ENCODE results near the gene TMEM109.

TMEM109 gene

DNA sequence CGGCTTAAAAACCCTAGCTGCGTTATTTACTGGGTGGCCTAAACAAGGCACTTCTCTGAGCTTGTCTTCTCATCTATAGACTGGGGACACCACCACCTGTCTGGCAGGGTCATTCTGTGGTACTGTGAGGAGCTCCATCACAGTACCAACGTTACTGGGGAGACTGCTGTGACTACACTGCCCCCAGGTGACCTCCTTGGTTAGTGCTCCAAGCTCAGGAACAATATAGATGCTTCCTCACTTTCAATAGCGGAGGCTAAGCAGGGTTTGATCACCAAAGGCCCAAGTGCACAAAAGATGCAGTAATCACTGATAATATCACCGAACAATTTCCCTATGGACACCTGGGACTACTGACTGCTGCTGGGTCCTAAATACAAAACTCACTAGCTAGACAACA is 26.4 kb upstream of the TMEM109 start:
- Histone ChIP-seq H3K4me1 (ENCODE audit: control insufficient read depth, low read depth, low read length) (no peaks in the 10 kb centered on the region), H3K27ac (ENCODE audit: low read length) (no peak overlapping the region), H3K4me3 (ENCODE audit: low read length) (no peak overlapping the region), H3K9ac (ENCODE audit: low read length) (no peak overlapping the region), H3K9me3 (ENCODE audit: control insufficient read depth, low read depth, low read length) (no peaks in the 10 kb centered on the region), H3K36me3 (ENCODE audit: control insufficient read depth, low read depth, low read length) (peaks cover 20% of the 10 kb centered on the region), H3K27me3 (ENCODE audit: control insufficient read depth, insufficient read depth, low read length) (no peaks in the 10 kb centered on the region)

DNA sequence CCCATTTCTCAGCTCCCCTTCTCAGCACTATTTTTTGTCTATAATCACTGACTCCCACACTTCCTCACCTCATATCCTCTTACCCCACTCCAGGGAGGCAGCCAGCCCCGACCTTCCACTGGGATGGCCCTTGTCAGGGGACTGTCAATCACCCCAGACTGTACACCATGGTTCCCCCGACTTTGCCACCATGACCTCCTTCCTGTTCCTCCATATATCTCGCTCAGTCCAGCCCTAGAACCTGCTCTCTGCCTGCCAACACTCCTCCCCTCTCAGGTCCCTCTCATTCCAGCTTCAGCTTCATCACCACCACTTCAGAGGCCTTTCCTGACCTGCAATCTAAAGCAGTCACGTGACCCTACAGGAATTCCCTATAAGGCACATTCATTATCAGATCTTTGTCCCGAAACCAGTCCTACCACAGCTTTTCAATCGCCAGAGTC is 24.1 kb upstream of the TMEM109 start:
- Histone ChIP-seq H3K9ac (ENCODE audit: low read length) (no peak overlapping the region), H3K4me1 (ENCODE audit: control insufficient read depth, low read depth, low read length) (no peaks in the 10 kb centered on the region), H3K9me3 (ENCODE audit: control insufficient read depth, low read depth, low read length) (no peaks in the 10 kb centered on the region), H3K36me3 (ENCODE audit: control insufficient read depth, low read depth, low read length) (peaks cover 41% of the 10 kb centered on the region), H3K4me3 (ENCODE audit: low read length) (no peak overlapping the region), H3K27ac (ENCODE audit: low read length) (no peak overlapping the region), H3K27me3 (ENCODE audit: control insufficient read depth, insufficient read depth, low read length) (no peaks in the 10 kb centered on the region)

DNA sequence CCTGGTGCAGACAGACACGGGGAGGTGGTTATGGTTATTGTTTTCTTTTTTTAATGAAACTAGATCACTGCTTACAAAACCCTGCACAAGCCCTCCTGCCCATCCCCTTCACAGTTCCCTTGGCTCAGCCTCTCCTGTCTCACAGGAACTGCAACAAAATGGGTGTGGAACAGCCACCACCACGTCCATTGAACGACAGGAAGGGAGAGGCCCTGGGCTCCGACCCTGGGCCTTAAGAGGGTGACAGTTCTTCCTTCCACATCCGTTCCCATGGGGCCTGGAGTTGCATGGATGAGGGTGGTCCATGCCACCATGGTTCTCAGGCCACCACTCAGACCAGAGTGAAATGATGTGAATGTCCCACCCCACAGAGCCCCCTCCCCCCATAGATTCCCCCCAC is 23.3 kb upstream of the TMEM109 start:
- H3K9ac ChIP-seq (ENCODE audit: low read length) = no peak overlapping the region
- H3K27ac ChIP-seq (ENCODE audit: low read length) = no peak overlapping the region
- H3K9me3 ChIP-seq (ENCODE audit: control insufficient read depth, low read depth, low read length) = no peaks in the 10 kb centered on the region
- no peaks in the 10 kb centered on the region for H3K27me3 ChIP-seq (ENCODE audit: control insufficient read depth, insufficient read depth, low read length)
- no peaks in the 10 kb centered on the region for H3K4me1 ChIP-seq (ENCODE audit: control insufficient read depth, low read depth, low read length)
- H3K4me3 ChIP-seq (ENCODE audit: low read length) = no peak overlapping the region
- peaks cover 49% of the 10 kb centered on the region for H3K36me3 ChIP-seq (ENCODE audit: control insufficient read depth, low read depth, low read length)

DNA sequence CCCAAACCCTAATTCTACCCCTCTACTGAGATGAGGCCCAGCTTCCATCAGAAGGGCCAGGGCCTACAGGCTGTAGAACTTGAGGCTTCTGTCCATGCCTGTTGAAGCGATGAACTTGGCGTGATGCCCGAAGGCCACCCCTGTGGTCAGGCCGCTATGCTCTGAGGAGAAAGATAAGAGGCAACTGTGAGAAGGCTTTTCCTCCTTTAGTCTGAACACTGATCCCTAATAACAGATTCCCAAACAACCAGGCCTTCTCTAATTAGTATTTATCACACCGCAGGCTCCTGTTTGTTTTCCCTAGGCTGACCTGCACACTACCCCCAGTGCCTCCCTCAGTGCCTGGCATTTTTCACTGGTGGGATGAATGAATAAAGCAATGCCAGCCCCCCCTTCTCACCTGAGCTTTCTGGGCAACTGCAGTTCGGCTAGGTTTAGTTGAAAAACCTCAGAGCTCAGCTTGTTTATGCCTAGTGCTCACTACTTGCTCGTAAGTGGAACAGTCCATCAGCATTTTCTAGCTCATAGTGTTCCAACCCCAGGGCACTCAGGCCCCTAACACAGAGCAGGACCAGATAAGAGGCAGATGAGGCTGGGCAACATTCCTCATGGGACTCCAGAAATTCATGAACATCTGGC is 22.7 kb upstream of the TMEM109 start:
- no peaks in the 10 kb centered on the region for H3K9me3 ChIP-seq (ENCODE audit: control insufficient read depth, low read depth, low read length)
- H3K4me3 ChIP-seq (ENCODE audit: low read length) = no peak overlapping the region
- no peaks in the 10 kb centered on the region for H3K4me1 ChIP-seq (ENCODE audit: control insufficient read depth, low read depth, low read length)
- H3K27me3 ChIP-seq (ENCODE audit: control insufficient read depth, insufficient read depth, low read length) = no peaks in the 10 kb centered on the region
- peaks cover 54% of the 10 kb centered on the region for H3K36me3 ChIP-seq (ENCODE audit: control insufficient read depth, low read depth, low read length)
- H3K27ac ChIP-seq (ENCODE audit: low read length) = no peak overlapping the region
- H3K9ac ChIP-seq (ENCODE audit: low read length) = no peak overlapping the region

DNA sequence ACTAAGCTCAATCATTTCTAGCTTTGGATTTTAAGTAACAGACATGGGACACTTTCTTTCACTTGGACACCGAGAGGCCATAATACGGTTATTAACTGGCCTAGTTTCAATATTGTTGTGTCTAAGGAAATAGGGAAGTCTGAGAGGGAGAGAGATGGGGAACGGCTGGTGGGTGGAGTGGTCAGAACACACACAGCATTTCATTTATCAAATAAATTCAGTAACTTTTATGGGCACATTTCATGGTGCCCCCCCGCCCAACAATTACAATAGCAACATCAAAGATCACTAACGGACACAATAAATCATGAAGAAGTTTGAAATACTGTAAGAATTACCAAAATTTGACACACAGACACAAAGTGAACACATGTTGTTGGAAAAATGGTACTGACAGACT is 18.3 kb upstream of the TMEM109 start:
- peaks cover 88% of the 10 kb centered on the region for H3K36me3 ChIP-seq (ENCODE audit: control insufficient read depth, low read depth, low read length)
- no peak overlapping the region for H3K9ac ChIP-seq (ENCODE audit: low read length)
- H3K27me3 ChIP-seq (ENCODE audit: control insufficient read depth, insufficient read depth, low read length) = no peaks in the 10 kb centered on the region
- no peaks in the 10 kb centered on the region for H3K4me1 ChIP-seq (ENCODE audit: control insufficient read depth, low read depth, low read length)
- H3K9me3 ChIP-seq (ENCODE audit: control insufficient read depth, low read depth, low read length) = no peaks in the 10 kb centered on the region
- no peak overlapping the region for H3K27ac ChIP-seq (ENCODE audit: low read length)
- no peak overlapping the region for H3K4me3 ChIP-seq (ENCODE audit: low read length)

DNA sequence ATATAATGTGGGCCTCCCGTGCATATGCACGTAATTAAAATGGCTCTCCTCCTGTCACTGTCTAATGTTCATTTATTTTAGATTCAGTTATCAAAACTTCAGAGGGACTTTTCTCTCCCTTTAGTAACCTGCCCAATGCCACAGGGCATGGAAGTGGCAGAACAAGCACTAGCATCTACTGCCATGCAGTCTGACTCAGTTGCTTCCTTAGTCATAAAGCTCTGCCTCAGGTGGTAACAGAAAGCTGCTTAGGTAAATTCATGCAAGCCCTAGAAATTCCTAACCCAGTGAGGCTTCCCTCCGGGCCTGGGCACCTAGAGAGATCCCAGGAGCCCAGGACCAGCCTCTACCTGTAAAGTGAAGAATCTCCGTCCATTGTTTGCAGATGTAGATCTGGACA is 16.5 kb upstream of the TMEM109 start:
- Histone ChIP-seq H3K4me3 (ENCODE audit: low read length) (no peak overlapping the region), H3K27ac (ENCODE audit: low read length) (no peak overlapping the region), H3K9me3 (ENCODE audit: control insufficient read depth, low read depth, low read length) (no peaks in the 10 kb centered on the region), H3K27me3 (ENCODE audit: control insufficient read depth, insufficient read depth, low read length) (no peaks in the 10 kb centered on the region), H3K4me1 (ENCODE audit: control insufficient read depth, low read depth, low read length) (no peaks in the 10 kb centered on the region), H3K9ac (ENCODE audit: low read length) (no peak overlapping the region), H3K36me3 (ENCODE audit: control insufficient read depth, low read depth, low read length) (peaks cover 91% of the 10 kb centered on the region)

DNA sequence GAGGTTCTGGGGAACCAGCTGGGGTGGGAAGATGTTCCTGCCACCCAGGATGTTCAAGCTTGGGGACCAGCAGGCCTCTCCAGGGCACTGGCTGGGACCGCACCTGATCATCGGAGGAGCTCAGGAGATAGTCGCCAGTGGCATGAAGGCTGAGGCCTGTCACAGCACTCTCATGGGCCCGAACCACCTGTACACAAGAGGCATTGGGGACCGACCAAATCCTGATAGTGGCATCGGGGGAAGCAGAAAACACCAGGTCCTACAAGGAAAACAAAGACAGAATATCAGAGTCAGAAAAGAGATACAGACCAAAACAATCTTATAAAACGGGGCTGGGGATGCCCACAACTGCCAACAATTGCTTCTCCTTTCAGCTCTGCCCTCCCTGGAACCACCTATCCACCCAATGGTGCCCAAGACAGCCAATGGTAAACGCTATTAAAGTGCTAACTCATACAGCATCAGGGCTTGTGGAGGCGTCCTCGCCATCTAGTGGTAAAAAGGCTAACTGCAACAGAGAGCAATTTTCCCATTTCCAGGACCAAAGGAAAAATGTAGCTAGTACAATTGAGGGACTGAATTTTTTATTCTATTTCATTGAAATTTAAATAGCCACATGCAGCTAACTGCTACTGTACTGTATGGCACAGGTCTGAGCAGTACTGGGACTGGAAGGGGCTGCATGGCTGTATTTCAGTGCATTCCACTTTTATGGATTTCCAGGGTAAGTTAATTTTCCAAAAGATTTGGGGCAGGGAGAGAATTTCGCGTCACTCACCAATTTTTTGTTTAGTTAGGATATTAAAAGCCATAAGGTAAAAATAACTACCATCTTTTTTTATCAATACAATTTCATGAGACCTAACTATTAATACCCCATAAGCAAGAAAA is 14.7 kb upstream of the TMEM109 start:
- peaks cover 87% of the 10 kb centered on the region for H3K36me3 ChIP-seq (ENCODE audit: control insufficient read depth, low read depth, low read length)
- no peaks in the 10 kb centered on the region for H3K4me1 ChIP-seq (ENCODE audit: control insufficient read depth, low read depth, low read length)
- H3K27ac ChIP-seq (ENCODE audit: low read length) = peak overlapping the region; percentile 70
- H3K27me3 ChIP-seq (ENCODE audit: control insufficient read depth, insufficient read depth, low read length) = no peaks in the 10 kb centered on the region
- no peaks in the 10 kb centered on the region for H3K9me3 ChIP-seq (ENCODE audit: control insufficient read depth, low read depth, low read length)
- no peak overlapping the region for H3K9ac ChIP-seq (ENCODE audit: low read length)
- H3K4me3 ChIP-seq (ENCODE audit: low read length) = no peak overlapping the region

DNA sequence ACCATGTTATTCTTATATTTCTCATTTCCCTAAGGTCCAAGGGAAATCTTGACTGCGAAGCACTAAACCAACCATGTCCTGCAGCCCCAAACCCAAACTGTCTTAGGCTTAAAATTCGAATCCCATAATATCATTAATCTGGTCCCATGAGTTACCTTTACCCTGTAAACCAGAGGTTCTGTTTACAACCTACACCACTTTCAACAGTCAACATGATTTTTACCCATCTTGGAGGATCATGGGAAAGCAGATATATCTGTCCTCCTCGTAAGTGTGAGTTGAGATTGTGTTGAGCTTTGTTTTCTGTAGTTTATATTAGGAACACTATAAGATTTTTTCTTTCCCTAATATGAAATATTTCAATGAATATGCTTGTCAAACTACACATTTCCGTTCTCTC is 14.0 kb upstream of the TMEM109 start:
- no peak overlapping the region for H3K27ac ChIP-seq (ENCODE audit: low read length)
- H3K9me3 ChIP-seq (ENCODE audit: control insufficient read depth, low read depth, low read length) = no peaks in the 10 kb centered on the region
- no peak overlapping the region for H3K4me3 ChIP-seq (ENCODE audit: low read length)
- peaks cover 81% of the 10 kb centered on the region for H3K36me3 ChIP-seq (ENCODE audit: control insufficient read depth, low read depth, low read length)
- H3K9ac ChIP-seq (ENCODE audit: low read length) = no peak overlapping the region
- H3K4me1 ChIP-seq (ENCODE audit: control insufficient read depth, low read depth, low read length) = no peaks in the 10 kb centered on the region
- no peaks in the 10 kb centered on the region for H3K27me3 ChIP-seq (ENCODE audit: control insufficient read depth, insufficient read depth, low read length)

DNA sequence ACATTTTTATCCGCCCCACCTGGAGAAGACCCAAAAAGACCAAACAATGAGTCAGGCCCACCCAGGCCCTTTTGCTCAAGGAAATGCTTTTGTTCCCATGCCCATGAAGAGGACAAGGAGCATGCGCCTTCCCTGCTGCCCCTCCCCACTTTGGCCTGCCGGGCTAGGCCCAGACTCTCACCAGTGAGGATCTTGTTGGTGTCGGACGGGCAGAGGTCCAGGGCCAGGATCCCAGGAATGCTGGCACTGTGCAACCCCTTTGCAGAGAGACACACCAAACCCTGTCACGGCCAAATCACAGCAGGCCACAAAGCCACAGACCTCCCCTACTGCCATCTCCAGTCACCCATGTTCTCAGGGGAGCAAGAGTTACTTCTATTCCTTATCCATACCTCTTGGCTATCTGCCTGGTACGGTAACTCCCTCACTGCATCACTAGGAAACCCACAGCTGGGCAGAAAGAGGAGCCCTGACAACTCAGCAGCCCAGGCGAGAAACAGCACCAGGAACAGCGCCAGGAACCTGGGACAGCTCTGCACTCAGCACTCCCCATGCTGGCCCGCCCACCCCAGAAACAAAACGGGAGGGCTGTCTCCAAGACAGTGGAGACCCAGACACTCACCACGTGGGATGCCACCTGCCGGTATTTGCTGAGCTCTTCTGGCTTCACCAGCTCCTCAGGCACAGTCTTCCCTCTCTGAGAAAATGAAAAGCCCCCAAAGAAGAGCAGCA is 13.1 kb upstream of the TMEM109 start:
- no peaks in the 10 kb centered on the region for H3K9me3 ChIP-seq (ENCODE audit: control insufficient read depth, low read depth, low read length)
- no peak overlapping the region for H3K27ac ChIP-seq (ENCODE audit: low read length)
- no peak overlapping the region for H3K4me3 ChIP-seq (ENCODE audit: low read length)
- H3K36me3 ChIP-seq (ENCODE audit: control insufficient read depth, low read depth, low read length) = peaks cover 72% of the 10 kb centered on the region
- no peaks in the 10 kb centered on the region for H3K4me1 ChIP-seq (ENCODE audit: control insufficient read depth, low read depth, low read length)
- no peaks in the 10 kb centered on the region for H3K27me3 ChIP-seq (ENCODE audit: control insufficient read depth, insufficient read depth, low read length)
- H3K9ac ChIP-seq (ENCODE audit: low read length) = no peak overlapping the region

DNA sequence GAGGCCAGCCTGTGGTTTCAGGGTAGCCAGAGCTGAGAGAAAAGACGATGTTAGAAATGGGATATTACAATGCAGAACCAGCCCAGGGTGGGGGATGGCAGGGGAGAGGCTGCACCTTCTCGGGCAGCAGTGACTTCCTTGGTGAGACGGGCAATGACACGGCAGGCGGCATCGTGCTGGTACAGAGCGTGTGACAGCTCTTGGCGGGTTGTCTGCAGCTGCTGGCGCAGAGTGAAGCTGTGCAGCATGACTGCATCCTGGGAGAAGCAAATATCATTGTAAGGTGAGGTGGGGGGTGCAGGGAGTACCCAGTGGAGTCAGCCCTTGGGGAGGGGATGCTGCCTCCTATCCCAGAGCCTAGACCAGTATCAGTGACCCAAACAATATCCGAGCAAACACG is 11.3 kb upstream of the TMEM109 start:
- Histone ChIP-seq H3K9ac (ENCODE audit: low read length) (no peak overlapping the region), H3K27me3 (ENCODE audit: control insufficient read depth, insufficient read depth, low read length) (no peaks in the 10 kb centered on the region), H3K27ac (ENCODE audit: low read length) (no peak overlapping the region), H3K4me3 (ENCODE audit: low read length) (no peak overlapping the region), H3K9me3 (ENCODE audit: control insufficient read depth, low read depth, low read length) (no peaks in the 10 kb centered on the region), H3K36me3 (ENCODE audit: control insufficient read depth, low read depth, low read length) (peaks cover 55% of the 10 kb centered on the region), H3K4me1 (ENCODE audit: control insufficient read depth, low read depth, low read length) (no peaks in the 10 kb centered on the region)

DNA sequence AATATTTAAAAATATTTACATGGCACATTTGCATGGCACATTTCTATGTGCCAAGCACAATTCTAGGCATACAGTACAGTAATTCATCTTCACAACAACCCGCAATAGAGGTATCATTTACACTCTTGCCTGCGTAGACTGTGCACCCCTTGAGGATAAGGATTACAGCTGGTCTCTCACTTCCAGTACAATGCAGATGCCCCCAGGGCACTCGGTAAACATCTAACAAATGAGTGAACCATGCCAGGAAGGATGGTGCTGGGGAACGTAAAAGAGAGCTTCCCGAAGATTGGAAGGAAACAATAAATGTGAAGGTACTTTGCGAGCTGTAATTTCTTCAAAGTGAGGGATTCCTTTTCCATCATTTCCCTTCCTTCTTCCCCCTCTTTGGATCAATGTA is 8.9 kb upstream of the TMEM109 start:
- Histone ChIP-seq H3K9me3 (ENCODE audit: control insufficient read depth, low read depth, low read length) (no peaks in the 10 kb centered on the region), H3K4me1 (ENCODE audit: control insufficient read depth, low read depth, low read length) (no peaks in the 10 kb centered on the region), H3K9ac (ENCODE audit: low read length) (peak overlapping the region; percentile 95), H3K36me3 (ENCODE audit: control insufficient read depth, low read depth, low read length) (peaks cover 33% of the 10 kb centered on the region), H3K27me3 (ENCODE audit: control insufficient read depth, insufficient read depth, low read length) (peaks cover 2% of the 10 kb centered on the region), H3K27ac (ENCODE audit: low read length) (no peak overlapping the region), H3K4me3 (ENCODE audit: low read length) (peak overlapping the region; percentile 96)

Data from iPS-18a (cell line).